GM12878 (cell line): Measurements from ENCODE around the gene ZNF618.

Source experiments
- CEBPB ChIP-seq, 2 experiments: fragments of 150-350 bp in 1 of 2; IDR thresholded peaks; 2 replicates each; pipeline ENCODE4 v1.6.1; 2012 to 2014; ENCODE audit warnings: low read depth in 2 of 2, low read length in 2 of 2, borderline replicate concordance in 1 of 2, inconsistent platforms in 1 of 2
- CTCF ChIP-seq, 3 experiments: IDR thresholded peaks in 2 of 3; conservative IDR thresholded peaks in 1 of 3; 2 replicates each; pipeline ENCODE4 v1.5.1; 2011; ENCODE audit warnings: low read depth in 3 of 3, low read length in 3 of 3, mild to moderate bottlenecking in 3 of 3, control low read depth in 2 of 3, moderate library complexity in 2 of 3, inconsistent platforms in 1 of 3, mixed read lengths in 1 of 3; ENCODE audit not compliant: control insufficient read depth in 2 of 3, insufficient read depth in 1 of 3; ENCODE audit errors: extremely low read depth in 1 of 3
- EZH2 ChIP-seq: IDR thresholded peaks from 2 replicates; pipeline ENCODE4 v1.6.1; 2012; ENCODE audit warnings: low read depth, mild to moderate bottlenecking, control low read depth, inconsistent platforms, low read length, borderline replicate concordance; ENCODE audit not compliant: control insufficient read depth
- HCFC1 ChIP-seq: fragments of 150-350 bp; IDR thresholded peaks from 2 replicates; pipeline ENCODE4 v1.6.1; 2014; ENCODE audit warnings: low read length
- MAX ChIP-seq: IDR thresholded peaks from 2 replicates; pipeline ENCODE4 v1.6.1; 2012; ENCODE audit warnings: low read depth, low read length, improper control_type of control experiment
- MXI1 ChIP-seq: fragments of 150-350 bp; IDR thresholded peaks from 2 replicates; pipeline ENCODE4 v1.6.1; 2011; ENCODE audit warnings: low read depth, mild to moderate bottlenecking, inconsistent platforms, low read length, improper control_type of control experiment
- NR2C1 ChIP-seq: fragments of 450-650 bp; IDR thresholded peaks from 2 replicates; pipeline ENCODE4 v1.6.1; 2017; ENCODE audit warnings: antibody characterized with exemption, mild to moderate bottlenecking, moderate library complexity
- NR2C2 ChIP-seq: IDR thresholded peaks from 2 replicates; pipeline ENCODE4 v1.6.1; 2011; ENCODE audit warnings: borderline replicate concordance, low read depth; ENCODE audit not compliant: control insufficient read depth, insufficient read length
- RAD51 ChIP-seq: fragments of 450-650 bp; IDR thresholded peaks from 2 replicates; pipeline ENCODE4 v1.6.1; 2016; ENCODE audit warnings: moderate library complexity, mild to moderate bottlenecking, inconsistent platforms
- ZNF274 ChIP-seq: IDR thresholded peaks from one replicate; pipeline ENCODE4 v1.8.0; 2011; ENCODE audit not compliant: insufficient read length, insufficient read depth
- TF ChIP-seq, protein P1 (sequence below): IDR thresholded peaks from 2 replicates; pipeline ENCODE4 v1.6.1; 2012; ENCODE audit warnings: mild to moderate bottlenecking, low read depth, low read length

GRCh38 chr9:113967380-113967779 is 91.3 kb downstream of the ZNF618 start:
- no peak for TF ChIP-seq MAX
- no peak for TF ChIP-seq NR2C1
- TF ChIP-seq RAD51: no peak
- TF ChIP-seq EZH2: no peak
- TF ChIP-seq ZNF274: no peak
- no peak for TF ChIP-seq MXI1
- TF ChIP-seq CTCF (IDR thresholded peaks at IDR 0.05 in 2 of 3, conservative IDR thresholded peaks at IDR 0.05 in 1 of 3; ENCODE audit: control insufficient read depth in 2 of 3, extremely low read depth in 1 of 3, insufficient read depth in 1 of 3, low read depth in 3 of 3, low read length in 3 of 3): no peak
- TF ChIP-seq HCFC1: no peak
- TF ChIP-seq NR2C2: no peak
- TF ChIP-seq CEBPB (IDR thresholded peaks at IDR 0.05; ENCODE audit: borderline replicate concordance in 1 of 2, low read depth in 2 of 2, low read length in 2 of 2): no peak
- TF ChIP-seq, protein P1, sequence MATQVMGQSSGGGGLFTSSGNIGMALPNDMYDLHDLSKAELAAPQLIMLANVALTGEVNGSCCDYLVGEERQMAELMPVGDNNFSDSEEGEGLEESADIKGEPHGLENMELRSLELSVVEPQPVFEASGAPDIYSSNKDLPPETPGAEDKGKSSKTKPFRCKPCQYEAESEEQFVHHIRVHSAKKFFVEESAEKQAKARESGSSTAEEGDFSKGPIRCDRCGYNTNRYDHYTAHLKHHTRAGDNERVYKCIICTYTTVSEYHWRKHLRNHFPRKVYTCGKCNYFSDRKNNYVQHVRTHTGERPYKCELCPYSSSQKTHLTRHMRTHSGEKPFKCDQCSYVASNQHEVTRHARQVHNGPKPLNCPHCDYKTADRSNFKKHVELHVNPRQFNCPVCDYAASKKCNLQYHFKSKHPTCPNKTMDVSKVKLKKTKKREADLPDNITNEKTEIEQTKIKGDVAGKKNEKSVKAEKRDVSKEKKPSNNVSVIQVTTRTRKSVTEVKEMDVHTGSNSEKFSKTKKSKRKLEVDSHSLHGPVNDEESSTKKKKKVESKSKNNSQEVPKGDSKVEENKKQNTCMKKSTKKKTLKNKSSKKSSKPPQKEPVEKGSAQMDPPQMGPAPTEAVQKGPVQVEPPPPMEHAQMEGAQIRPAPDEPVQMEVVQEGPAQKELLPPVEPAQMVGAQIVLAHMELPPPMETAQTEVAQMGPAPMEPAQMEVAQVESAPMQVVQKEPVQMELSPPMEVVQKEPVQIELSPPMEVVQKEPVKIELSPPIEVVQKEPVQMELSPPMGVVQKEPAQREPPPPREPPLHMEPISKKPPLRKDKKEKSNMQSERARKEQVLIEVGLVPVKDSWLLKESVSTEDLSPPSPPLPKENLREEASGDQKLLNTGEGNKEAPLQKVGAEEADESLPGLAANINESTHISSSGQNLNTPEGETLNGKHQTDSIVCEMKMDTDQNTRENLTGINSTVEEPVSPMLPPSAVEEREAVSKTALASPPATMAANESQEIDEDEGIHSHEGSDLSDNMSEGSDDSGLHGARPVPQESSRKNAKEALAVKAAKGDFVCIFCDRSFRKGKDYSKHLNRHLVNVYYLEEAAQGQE: no peak
